ENCODE results near the gene ZFYVE9.

DNA sequence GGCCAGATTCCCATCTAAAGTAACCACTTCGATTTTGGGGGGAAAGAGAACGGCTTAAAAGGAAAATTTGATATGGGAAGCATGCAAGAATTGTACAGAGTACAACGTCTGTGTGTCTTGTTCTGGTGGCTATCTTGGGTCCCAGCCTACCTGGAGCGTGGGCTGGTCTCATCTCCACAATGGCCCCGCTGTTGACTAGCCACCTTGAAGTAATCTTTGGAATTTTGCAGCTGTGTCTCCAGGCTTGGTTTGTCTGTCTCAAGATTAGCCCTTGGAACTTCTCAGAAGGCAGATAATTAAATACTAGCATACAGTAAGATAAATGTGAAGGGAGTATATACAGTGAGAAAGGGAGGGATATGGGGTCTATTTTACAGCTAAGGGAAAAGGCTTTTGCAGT, 225.4 kb downstream of the ZFYVE9 start:
- TF ChIP-seq, protein P1, sequence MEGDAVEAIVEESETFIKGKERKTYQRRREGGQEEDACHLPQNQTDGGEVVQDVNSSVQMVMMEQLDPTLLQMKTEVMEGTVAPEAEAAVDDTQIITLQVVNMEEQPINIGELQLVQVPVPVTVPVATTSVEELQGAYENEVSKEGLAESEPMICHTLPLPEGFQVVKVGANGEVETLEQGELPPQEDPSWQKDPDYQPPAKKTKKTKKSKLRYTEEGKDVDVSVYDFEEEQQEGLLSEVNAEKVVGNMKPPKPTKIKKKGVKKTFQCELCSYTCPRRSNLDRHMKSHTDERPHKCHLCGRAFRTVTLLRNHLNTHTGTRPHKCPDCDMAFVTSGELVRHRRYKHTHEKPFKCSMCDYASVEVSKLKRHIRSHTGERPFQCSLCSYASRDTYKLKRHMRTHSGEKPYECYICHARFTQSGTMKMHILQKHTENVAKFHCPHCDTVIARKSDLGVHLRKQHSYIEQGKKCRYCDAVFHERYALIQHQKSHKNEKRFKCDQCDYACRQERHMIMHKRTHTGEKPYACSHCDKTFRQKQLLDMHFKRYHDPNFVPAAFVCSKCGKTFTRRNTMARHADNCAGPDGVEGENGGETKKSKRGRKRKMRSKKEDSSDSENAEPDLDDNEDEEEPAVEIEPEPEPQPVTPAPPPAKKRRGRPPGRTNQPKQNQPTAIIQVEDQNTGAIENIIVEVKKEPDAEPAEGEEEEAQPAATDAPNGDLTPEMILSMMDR (conservative IDR thresholded peaks at IDR 0.05; ENCODE audit: low read depth in 2 of 2) = no peak
- TF ChIP-seq EZH2 (IDR thresholded peaks at IDR 0.05; ENCODE audit: low read depth, unreplicated experiment) (no peak), POLR2AphosphoS5 (IDR thresholded peaks at IDR 0.05; ENCODE audit: low read depth) (no peak), EZH2phosphoT487 (IDR thresholded peaks at IDR 0.05; ENCODE audit: unreplicated experiment) (no peak), JUNB (IDR thresholded peaks at IDR 0.05; ENCODE audit: unreplicated experiment) (no peak), ZNF114 (CRISPR knock-in tag; IDR thresholded peaks at IDR 0.05) (no peak), CREB1 (CRISPR knock-in tag; IDR thresholded peaks at IDR 0.05; ENCODE audit: low read depth) (no peak)
- TF ChIP-seq, protein P2, sequence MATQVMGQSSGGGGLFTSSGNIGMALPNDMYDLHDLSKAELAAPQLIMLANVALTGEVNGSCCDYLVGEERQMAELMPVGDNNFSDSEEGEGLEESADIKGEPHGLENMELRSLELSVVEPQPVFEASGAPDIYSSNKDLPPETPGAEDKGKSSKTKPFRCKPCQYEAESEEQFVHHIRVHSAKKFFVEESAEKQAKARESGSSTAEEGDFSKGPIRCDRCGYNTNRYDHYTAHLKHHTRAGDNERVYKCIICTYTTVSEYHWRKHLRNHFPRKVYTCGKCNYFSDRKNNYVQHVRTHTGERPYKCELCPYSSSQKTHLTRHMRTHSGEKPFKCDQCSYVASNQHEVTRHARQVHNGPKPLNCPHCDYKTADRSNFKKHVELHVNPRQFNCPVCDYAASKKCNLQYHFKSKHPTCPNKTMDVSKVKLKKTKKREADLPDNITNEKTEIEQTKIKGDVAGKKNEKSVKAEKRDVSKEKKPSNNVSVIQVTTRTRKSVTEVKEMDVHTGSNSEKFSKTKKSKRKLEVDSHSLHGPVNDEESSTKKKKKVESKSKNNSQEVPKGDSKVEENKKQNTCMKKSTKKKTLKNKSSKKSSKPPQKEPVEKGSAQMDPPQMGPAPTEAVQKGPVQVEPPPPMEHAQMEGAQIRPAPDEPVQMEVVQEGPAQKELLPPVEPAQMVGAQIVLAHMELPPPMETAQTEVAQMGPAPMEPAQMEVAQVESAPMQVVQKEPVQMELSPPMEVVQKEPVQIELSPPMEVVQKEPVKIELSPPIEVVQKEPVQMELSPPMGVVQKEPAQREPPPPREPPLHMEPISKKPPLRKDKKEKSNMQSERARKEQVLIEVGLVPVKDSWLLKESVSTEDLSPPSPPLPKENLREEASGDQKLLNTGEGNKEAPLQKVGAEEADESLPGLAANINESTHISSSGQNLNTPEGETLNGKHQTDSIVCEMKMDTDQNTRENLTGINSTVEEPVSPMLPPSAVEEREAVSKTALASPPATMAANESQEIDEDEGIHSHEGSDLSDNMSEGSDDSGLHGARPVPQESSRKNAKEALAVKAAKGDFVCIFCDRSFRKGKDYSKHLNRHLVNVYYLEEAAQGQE (IDR thresholded peaks at IDR 0.05; ENCODE audit: unreplicated experiment) = no peak
- TF ChIP-seq, protein P3, sequence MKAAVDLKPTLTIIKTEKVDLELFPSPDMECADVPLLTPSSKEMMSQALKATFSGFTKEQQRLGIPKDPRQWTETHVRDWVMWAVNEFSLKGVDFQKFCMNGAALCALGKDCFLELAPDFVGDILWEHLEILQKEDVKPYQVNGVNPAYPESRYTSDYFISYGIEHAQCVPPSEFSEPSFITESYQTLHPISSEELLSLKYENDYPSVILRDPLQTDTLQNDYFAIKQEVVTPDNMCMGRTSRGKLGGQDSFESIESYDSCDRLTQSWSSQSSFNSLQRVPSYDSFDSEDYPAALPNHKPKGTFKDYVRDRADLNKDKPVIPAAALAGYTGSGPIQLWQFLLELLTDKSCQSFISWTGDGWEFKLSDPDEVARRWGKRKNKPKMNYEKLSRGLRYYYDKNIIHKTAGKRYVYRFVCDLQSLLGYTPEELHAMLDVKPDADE (IDR thresholded peaks at IDR 0.05) = no peak

Measured in GM23338 (cell line).